ENCODE measurements around the gene PDGFRB. TPM values are rescaled to one million over a fixed set of nuclear protein-coding genes. Genes with fewer than 3 reads are reported as not detected.

The PDGFRB gene
- total and polyA plus RNA-seq, 4 donors, result 5.2 to 13.1 (median 8.3) TPM

DNA sequence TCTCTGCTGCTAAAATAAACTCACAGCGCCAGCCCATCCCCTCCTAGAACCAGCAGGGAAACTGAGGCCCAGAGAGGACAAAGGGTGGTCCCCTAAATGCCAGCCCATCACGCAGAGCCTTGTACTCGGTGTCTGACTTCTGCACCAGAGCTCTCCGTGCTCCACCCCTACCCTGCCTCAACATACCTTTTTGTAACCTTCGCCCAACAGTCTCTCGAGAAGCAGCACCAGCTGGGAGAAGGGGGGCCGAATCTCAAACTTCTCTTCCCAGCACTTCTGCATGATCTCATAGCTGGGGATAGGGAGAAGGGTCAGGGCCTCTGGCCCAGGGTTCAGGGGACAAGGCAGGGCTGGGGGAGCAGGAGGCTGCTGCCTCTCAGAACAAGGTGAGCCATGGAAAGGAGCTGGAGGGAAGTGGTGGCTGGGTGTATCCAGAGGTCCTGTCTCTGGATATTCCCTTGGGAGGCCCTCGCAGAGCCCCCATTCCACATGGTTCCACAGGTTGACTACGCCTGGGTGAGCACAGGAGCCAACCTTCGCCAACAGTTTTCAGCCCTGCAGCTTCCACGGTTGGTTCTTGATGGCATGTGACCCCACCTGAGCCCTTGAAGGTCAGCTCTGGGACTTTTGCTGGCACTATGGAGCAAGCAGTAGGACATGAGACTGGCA, 37.0 kb downstream of the PDGFRB start:
- Histone ChIP-seq H3K9ac (ENCODE audit: low read depth in 1 of 2, low read length in 2 of 2) (no peak overlapping the region), H3K27ac (ENCODE audit: low read depth in 1 of 2, low read length in 2 of 2) (no peak overlapping the region), H3K4me1 (ENCODE audit: control insufficient read depth in 4 of 4, insufficient read depth in 4 of 4, low read length in 3 of 4) (no peaks in the 10 kb centered on the region), H3K27me3 (ENCODE audit: control insufficient read depth in 4 of 4, insufficient read depth in 4 of 4, low read length in 3 of 4) (no peaks in the 10 kb centered on the region), H3K9me3 (ENCODE audit: control insufficient read depth in 4 of 4, low read length in 3 of 4) (no peaks in the 10 kb centered on the region), H3K36me3 (ENCODE audit: control insufficient read depth in 4 of 4, insufficient read depth in 3 of 4, low read depth in 1 of 4, low read length in 3 of 4) (peaks cover 0 to 28% (median 3%) of the 10 kb centered on the region in 4 donors), H3K4me3 (ENCODE audit: low read depth in 1 of 3, low read length in 3 of 3) (no peak overlapping the region)
- no peak for TF ChIP-seq EGR1 (IDR thresholded peaks at IDR 0.05; ENCODE audit: low read depth in 2 of 2)
- no peak for TF ChIP-seq REST (IDR thresholded peaks at IDR 0.05)
- no peak for TF ChIP-seq HNF4G (IDR thresholded peaks at IDR 0.05)
- no peak for TF ChIP-seq TAF1 (conservative IDR thresholded peaks at IDR 0.05)
- TF ChIP-seq NR2F2 (IDR thresholded peaks at IDR 0.05), result no peak
- TF ChIP-seq, protein P1, sequence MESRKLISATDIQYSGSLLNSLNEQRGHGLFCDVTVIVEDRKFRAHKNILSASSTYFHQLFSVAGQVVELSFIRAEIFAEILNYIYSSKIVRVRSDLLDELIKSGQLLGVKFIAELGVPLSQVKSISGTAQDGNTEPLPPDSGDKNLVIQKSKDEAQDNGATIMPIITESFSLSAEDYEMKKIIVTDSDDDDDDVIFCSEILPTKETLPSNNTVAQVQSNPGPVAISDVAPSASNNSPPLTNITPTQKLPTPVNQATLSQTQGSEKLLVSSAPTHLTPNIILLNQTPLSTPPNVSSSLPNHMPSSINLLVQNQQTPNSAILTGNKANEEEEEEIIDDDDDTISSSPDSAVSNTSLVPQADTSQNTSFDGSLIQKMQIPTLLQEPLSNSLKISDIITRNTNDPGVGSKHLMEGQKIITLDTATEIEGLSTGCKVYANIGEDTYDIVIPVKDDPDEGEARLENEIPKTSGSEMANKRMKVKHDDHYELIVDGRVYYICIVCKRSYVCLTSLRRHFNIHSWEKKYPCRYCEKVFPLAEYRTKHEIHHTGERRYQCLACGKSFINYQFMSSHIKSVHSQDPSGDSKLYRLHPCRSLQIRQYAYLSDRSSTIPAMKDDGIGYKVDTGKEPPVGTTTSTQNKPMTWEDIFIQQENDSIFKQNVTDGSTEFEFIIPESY (IDR thresholded peaks at IDR 0.05), result no peak
- no peak for TF ChIP-seq GABPA (IDR thresholded peaks at IDR 0.05 in 1 of 2, conservative IDR thresholded peaks at IDR 0.05 in 1 of 2)
- no peak for TF ChIP-seq JUND (IDR thresholded peaks at IDR 0.05)
- TF ChIP-seq, protein P2, sequence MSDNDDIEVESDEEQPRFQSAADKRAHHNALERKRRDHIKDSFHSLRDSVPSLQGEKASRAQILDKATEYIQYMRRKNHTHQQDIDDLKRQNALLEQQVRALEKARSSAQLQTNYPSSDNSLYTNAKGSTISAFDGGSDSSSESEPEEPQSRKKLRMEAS (IDR thresholded peaks at IDR 0.05), result no peak
- no peak for TF ChIP-seq CTCF (IDR thresholded peaks at IDR 0.05; ENCODE audit: low read depth, low read length, missing input control)
- TF ChIP-seq FOXA1 (IDR thresholded peaks at IDR 0.05), result no peak
- WGBS, result 94% methylated on average over 11 of the region's 11 CpGs
- no peak for DNase-seq (ENCODE audit: low spot score)

DNA sequence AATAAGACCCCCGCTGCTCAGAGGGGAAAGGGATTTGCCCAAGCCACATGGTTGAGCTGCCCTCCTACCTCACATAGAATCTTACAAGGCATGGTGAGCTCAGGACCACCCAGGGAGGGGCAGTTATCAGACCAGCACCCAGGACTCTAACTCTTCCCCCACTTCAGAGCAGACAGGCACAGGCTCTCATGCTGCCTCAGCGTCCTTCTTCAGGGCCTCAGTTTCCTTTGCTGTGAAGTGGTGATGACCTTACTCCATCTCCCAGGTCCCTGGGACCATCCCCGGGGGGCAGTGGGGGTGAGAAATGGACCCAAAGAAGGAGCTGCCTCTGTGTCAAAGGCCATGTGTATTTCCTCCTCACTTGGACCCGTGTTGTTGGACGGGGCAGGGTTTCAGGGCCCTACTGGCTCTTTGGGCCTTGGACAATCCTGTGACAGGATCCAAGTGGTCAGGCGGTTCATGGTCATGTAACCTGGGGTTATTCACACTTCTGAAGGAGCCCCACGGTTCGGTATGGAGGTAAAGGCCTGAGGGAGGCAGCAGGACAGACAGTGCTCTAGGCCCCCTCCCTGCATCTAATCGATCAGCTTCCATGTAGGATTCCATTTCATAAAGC, 37.6 kb downstream of the PDGFRB start:
- WGBS, result 90% methylated on average over 9 of the region's 9 CpGs
- H3K9ac ChIP-seq (ENCODE audit: low read depth in 1 of 2, low read length in 2 of 2), result no peak overlapping the region
- no peak overlapping the region for H3K4me3 ChIP-seq (ENCODE audit: low read depth in 1 of 3, low read length in 3 of 3)
- H3K27ac ChIP-seq (ENCODE audit: low read depth in 1 of 2, low read length in 2 of 2), result no peak overlapping the region
- no peaks in the 10 kb centered on the region for H3K4me1 ChIP-seq (ENCODE audit: control insufficient read depth in 4 of 4, insufficient read depth in 4 of 4, low read length in 3 of 4)
- no peaks in the 10 kb centered on the region for H3K9me3 ChIP-seq (ENCODE audit: control insufficient read depth in 4 of 4, low read length in 3 of 4)
- no peak for DNase-seq (ENCODE audit: low spot score)
- no peaks in the 10 kb centered on the region for H3K27me3 ChIP-seq (ENCODE audit: control insufficient read depth in 4 of 4, insufficient read depth in 4 of 4, low read length in 3 of 4)
- H3K36me3 ChIP-seq (ENCODE audit: control insufficient read depth in 4 of 4, insufficient read depth in 3 of 4, low read depth in 1 of 4, low read length in 3 of 4), result peaks cover 0 to 26% (median 3%) of the 10 kb centered on the region in 4 donors
- no peak for TF ChIP-seq HNF4G (IDR thresholded peaks at IDR 0.05)
- TF ChIP-seq, protein P1 (IDR thresholded peaks at IDR 0.05), result no peak
- TF ChIP-seq REST (IDR thresholded peaks at IDR 0.05), result no peak
- no peak for TF ChIP-seq YY1 (IDR thresholded peaks at IDR 0.05)
- no peak for TF ChIP-seq RAD21 (IDR thresholded peaks at IDR 0.05)
- TF ChIP-seq JUND (IDR thresholded peaks at IDR 0.05), result no peak
- TF ChIP-seq HNF4A (conservative IDR thresholded peaks at IDR 0.05), result no peak
- no peak for TF ChIP-seq TAF1 (conservative IDR thresholded peaks at IDR 0.05)
- TF ChIP-seq GABPA (IDR thresholded peaks at IDR 0.05 in 1 of 2, conservative IDR thresholded peaks at IDR 0.05 in 1 of 2), result no peak
- no peak for TF ChIP-seq SP1 (IDR thresholded peaks at IDR 0.05)
- no peak for TF ChIP-seq NR2F2 (IDR thresholded peaks at IDR 0.05)
- TF ChIP-seq, protein P3, sequence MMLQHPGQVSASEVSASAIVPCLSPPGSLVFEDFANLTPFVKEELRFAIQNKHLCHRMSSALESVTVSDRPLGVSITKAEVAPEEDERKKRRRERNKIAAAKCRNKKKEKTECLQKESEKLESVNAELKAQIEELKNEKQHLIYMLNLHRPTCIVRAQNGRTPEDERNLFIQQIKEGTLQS (IDR thresholded peaks at IDR 0.05), result no peak
